Suprapubic skin (tissue), 4 donors: ENCODE data around the gene ERN1.

Source experiments
- CTCF ChIP-seq, 2 donors: fragments of 200-600 bp in 1 of 2; fragments of 450-650 bp in 1 of 2; sonication (generic) in 1 of 2; IDR thresholded peaks; one replicate each; pipeline ENCODE4 v1.5.1; 2016 to 2019; ENCODE audit warnings: antibody characterized with exemption in 2 of 2, mild to moderate bottlenecking in 1 of 2, moderate library complexity in 1 of 2
- EP300 ChIP-seq: sonication (generic); formaldehyde crosslinking; IDR thresholded peaks from one replicate; pipeline ENCODE4 v1.6.1; 2017; ENCODE audit warnings: antibody characterized with exemption
- POLR2A ChIP-seq, 2 donors: fragments of 450-650 bp; IDR thresholded peaks; one replicate each; pipeline ENCODE4 v1.6.1; 2017; ENCODE audit warnings: antibody characterized with exemption in 2 of 2, mild to moderate bottlenecking in 2 of 2, moderate library complexity in 2 of 2
- POLR2AphosphoS5 ChIP-seq, 3 donors: sonication (generic); formaldehyde crosslinking; IDR thresholded peaks; one replicate each; pipeline ENCODE4 v1.6.1; 2017; ENCODE audit warnings: antibody characterized with exemption in 3 of 3

GRCh38 chr17:64115822-64116534, 14.0 kb downstream of the ERN1 start:
- TF ChIP-seq CTCF (IDR thresholded peaks at IDR 0.05): no peak
- TF ChIP-seq POLR2AphosphoS5 (IDR thresholded peaks at IDR 0.05): no peak
- no peak for TF ChIP-seq POLR2A (IDR thresholded peaks at IDR 0.05)
- TF ChIP-seq EP300: no peak
